ENCODE measurements around the gene OTULINL.

Gene OTULINL

GRCh38 chr5:14594378-14595074 lies 12.9 kb downstream of the OTULINL start:
- Histone ChIP-seq H4K8ac (ENCODE audit: low read depth, low read length) (no peak overlapping the region), H3K79me1 (ENCODE audit: low read length) (peaks cover 2% of the 10 kb centered on the region), H4K91ac (ENCODE audit: low read depth, low read length) (peak overlapping the region; percentile 50), H3K36me3 (ENCODE audit: control insufficient read depth in 1 of 2, insufficient read depth in 2 of 2, low read length in 2 of 2) (no peaks in the 10 kb centered on the region), H2BK120ac (ENCODE audit: insufficient read depth, low read length, poor library complexity) (no peak overlapping the region), H3K27me3 (ENCODE audit: insufficient read depth, low read length) (no peaks in the 10 kb centered on the region), H3K23ac (ENCODE audit: low read length) (no peak overlapping the region), H2BK5ac (ENCODE audit: low read depth, low read length, poor library complexity) (no peak overlapping the region), H3K4me2 (ENCODE audit: low read length) (no peak overlapping the region), H3K79me2 (ENCODE audit: control insufficient read depth, insufficient read depth, low read length, poor library complexity) (no peaks in the 10 kb centered on the region), H2AFZ (ENCODE audit: insufficient read depth, low read length, poor library complexity) (no peak overlapping the region), H3K27ac (ENCODE audit: low read depth, low read length) (no peak overlapping the region), H3K9me3 (ENCODE audit: insufficient read depth, low read depth, low read length) (no peaks in the 10 kb centered on the region), H3K4me3 (ENCODE audit: low read depth, low read length) (no peak overlapping the region), H2AK5ac (ENCODE audit: low read length) (peak overlapping the region; percentile 59), H4K12ac (ENCODE audit: low read depth, low read length) (no peak overlapping the region), H3K4ac (ENCODE audit: low read depth, low read length) (no peak overlapping the region), H3K4me1 (ENCODE audit: control insufficient read depth in 1 of 2, insufficient read depth in 2 of 2, low read length in 2 of 2) (peaks cover 8 to 10% of the 10 kb centered on the region in 2 experiments), H3K14ac (ENCODE audit: low read length) (no peak overlapping the region), H3K18ac (ENCODE audit: low read length) (peak overlapping the region; percentile 28), H2BK12ac (ENCODE audit: low read length) (peak overlapping the region; percentile 42), H3K9ac (ENCODE audit: low read length) (no peak overlapping the region)
- no CpG with 5 or more reads among the region's 4 CpGs for WGBS (ENCODE audit: extremely low coverage, insufficient coverage, insufficient read length)
- no peak for DNase-seq

DNA sequence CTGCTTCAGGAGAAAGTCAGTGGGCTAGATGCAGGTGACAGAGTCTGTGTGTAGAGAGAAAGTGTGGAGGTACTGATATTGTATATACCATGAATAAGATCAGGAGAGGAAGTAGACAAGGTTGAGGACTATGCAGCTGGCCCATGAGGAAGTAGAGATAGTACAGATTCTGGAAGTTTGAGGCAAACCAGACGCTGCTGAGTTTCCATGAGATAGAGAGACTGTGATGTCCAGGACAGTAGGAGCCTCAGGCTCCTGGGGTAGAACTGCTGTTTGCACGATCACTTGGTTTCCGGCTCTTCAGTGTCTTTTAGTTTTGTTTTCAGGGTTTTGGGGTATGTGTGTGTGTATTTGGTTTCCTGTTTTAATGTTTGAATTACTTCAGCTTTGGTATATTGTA lies 13.6 kb downstream of the OTULINL start:
- no peak overlapping the region for H3K4me3 ChIP-seq (ENCODE audit: low read depth, low read length)
- no peak overlapping the region for H3K4me2 ChIP-seq (ENCODE audit: low read length)
- no peak overlapping the region for H2AFZ ChIP-seq (ENCODE audit: insufficient read depth, low read length, poor library complexity)
- no peak overlapping the region for H4K12ac ChIP-seq (ENCODE audit: low read depth, low read length)
- no peak overlapping the region for H2BK5ac ChIP-seq (ENCODE audit: low read depth, low read length, poor library complexity)
- peak in 1 of 2 donors; percentile 16 for DNase-seq
- H2BK120ac ChIP-seq (ENCODE audit: insufficient read depth, low read length, poor library complexity) = no peak overlapping the region
- H3K9me3 ChIP-seq (ENCODE audit: insufficient read depth, low read depth, low read length) = no peaks in the 10 kb centered on the region
- H3K36me3 ChIP-seq (ENCODE audit: control insufficient read depth in 1 of 2, insufficient read depth in 2 of 2, low read length in 2 of 2) = no peaks in the 10 kb centered on the region
- peaks cover 2% of the 10 kb centered on the region for H3K79me1 ChIP-seq (ENCODE audit: low read length)
- H3K79me2 ChIP-seq (ENCODE audit: control insufficient read depth, insufficient read depth, low read length, poor library complexity) = no peaks in the 10 kb centered on the region
- H4K91ac ChIP-seq (ENCODE audit: low read depth, low read length) = no peak overlapping the region
- H2BK12ac ChIP-seq (ENCODE audit: low read length) = no peak overlapping the region
- no peak overlapping the region for H3K9ac ChIP-seq (ENCODE audit: low read length)
- no peaks in the 10 kb centered on the region for H3K27me3 ChIP-seq (ENCODE audit: insufficient read depth, low read length)
- no CpG with 5 or more reads among the region's 3 CpGs for WGBS (ENCODE audit: extremely low coverage, insufficient coverage, insufficient read length)
- no peak overlapping the region for H3K23ac ChIP-seq (ENCODE audit: low read length)
- H3K14ac ChIP-seq (ENCODE audit: low read length) = no peak overlapping the region
- no peak overlapping the region for H4K8ac ChIP-seq (ENCODE audit: low read depth, low read length)
- no peak overlapping the region for H3K27ac ChIP-seq (ENCODE audit: low read depth, low read length)
- no peak overlapping the region for H3K4ac ChIP-seq (ENCODE audit: low read depth, low read length)
- peaks cover 8 to 10% of the 10 kb centered on the region in 2 experiments for H3K4me1 ChIP-seq (ENCODE audit: control insufficient read depth in 1 of 2, insufficient read depth in 2 of 2, low read length in 2 of 2)
- no peak overlapping the region for H2AK5ac ChIP-seq (ENCODE audit: low read length)
- no peak overlapping the region for H3K18ac ChIP-seq (ENCODE audit: low read length)

GRCh38 chr5:14595891-14596290 lies 14.3 kb downstream of the OTULINL start:
- H4K12ac ChIP-seq (ENCODE audit: low read depth, low read length) = no peak overlapping the region
- no peak overlapping the region for H3K4me2 ChIP-seq (ENCODE audit: low read length)
- peaks cover 2% of the 10 kb centered on the region for H3K79me1 ChIP-seq (ENCODE audit: low read length)
- H2BK120ac ChIP-seq (ENCODE audit: insufficient read depth, low read length, poor library complexity) = no peak overlapping the region
- H4K8ac ChIP-seq (ENCODE audit: low read depth, low read length) = no peak overlapping the region
- H3K4me1 ChIP-seq (ENCODE audit: control insufficient read depth in 1 of 2, insufficient read depth in 2 of 2, low read length in 2 of 2) = peaks cover 8 to 10% of the 10 kb centered on the region in 2 experiments
- H3K27ac ChIP-seq (ENCODE audit: low read depth, low read length) = no peak overlapping the region
- DNase-seq = peak in 1 of 2 donors; percentile 26
- no peaks in the 10 kb centered on the region for H3K36me3 ChIP-seq (ENCODE audit: control insufficient read depth in 1 of 2, insufficient read depth in 2 of 2, low read length in 2 of 2)
- H3K18ac ChIP-seq (ENCODE audit: low read length) = no peak overlapping the region
- H3K4me3 ChIP-seq (ENCODE audit: low read depth, low read length) = no peak overlapping the region
- no peak overlapping the region for H2BK12ac ChIP-seq (ENCODE audit: low read length)
- H3K23ac ChIP-seq (ENCODE audit: low read length) = no peak overlapping the region
- no CpG with 5 or more reads among the region's 1 CpG for WGBS (ENCODE audit: extremely low coverage, insufficient coverage, insufficient read length)
- H2AK5ac ChIP-seq (ENCODE audit: low read length) = no peak overlapping the region
- H3K27me3 ChIP-seq (ENCODE audit: insufficient read depth, low read length) = no peaks in the 10 kb centered on the region
- no peak overlapping the region for H3K9ac ChIP-seq (ENCODE audit: low read length)
- no peaks in the 10 kb centered on the region for H3K79me2 ChIP-seq (ENCODE audit: control insufficient read depth, insufficient read depth, low read length, poor library complexity)
- H3K9me3 ChIP-seq (ENCODE audit: insufficient read depth, low read depth, low read length) = no peaks in the 10 kb centered on the region
- no peak overlapping the region for H4K91ac ChIP-seq (ENCODE audit: low read depth, low read length)
- no peak overlapping the region for H2AFZ ChIP-seq (ENCODE audit: insufficient read depth, low read length, poor library complexity)
- no peak overlapping the region for H3K14ac ChIP-seq (ENCODE audit: low read length)
- H3K4ac ChIP-seq (ENCODE audit: low read depth, low read length) = no peak overlapping the region
- no peak overlapping the region for H2BK5ac ChIP-seq (ENCODE audit: low read depth, low read length, poor library complexity)

GRCh38 chr5:14597080-14597479 lies 15.5 kb downstream of the OTULINL start:
- Histone ChIP-seq H3K4me1 (ENCODE audit: control insufficient read depth in 1 of 2, insufficient read depth in 2 of 2, low read length in 2 of 2) (peaks cover 3 to 10% of the 10 kb centered on the region in 2 experiments), H4K8ac (ENCODE audit: low read depth, low read length) (no peak overlapping the region), H3K27ac (ENCODE audit: low read depth, low read length) (no peak overlapping the region), H3K14ac (ENCODE audit: low read length) (no peak overlapping the region), H2AK5ac (ENCODE audit: low read length) (no peak overlapping the region), H2BK5ac (ENCODE audit: low read depth, low read length, poor library complexity) (no peak overlapping the region), H3K79me1 (ENCODE audit: low read length) (peaks cover 2% of the 10 kb centered on the region), H2BK12ac (ENCODE audit: low read length) (no peak overlapping the region), H3K4me2 (ENCODE audit: low read length) (no peak overlapping the region), H3K79me2 (ENCODE audit: control insufficient read depth, insufficient read depth, low read length, poor library complexity) (no peaks in the 10 kb centered on the region), H3K36me3 (ENCODE audit: control insufficient read depth in 1 of 2, insufficient read depth in 2 of 2, low read length in 2 of 2) (no peaks in the 10 kb centered on the region), H3K23ac (ENCODE audit: low read length) (no peak overlapping the region), H3K9ac (ENCODE audit: low read length) (no peak overlapping the region), H3K4ac (ENCODE audit: low read depth, low read length) (no peak overlapping the region), H2AFZ (ENCODE audit: insufficient read depth, low read length, poor library complexity) (no peak overlapping the region), H4K91ac (ENCODE audit: low read depth, low read length) (no peak overlapping the region), H3K4me3 (ENCODE audit: low read depth, low read length) (no peak overlapping the region), H4K12ac (ENCODE audit: low read depth, low read length) (no peak overlapping the region), H3K27me3 (ENCODE audit: insufficient read depth, low read length) (no peaks in the 10 kb centered on the region), H2BK120ac (ENCODE audit: insufficient read depth, low read length, poor library complexity) (no peak overlapping the region), H3K18ac (ENCODE audit: low read length) (no peak overlapping the region), H3K9me3 (ENCODE audit: insufficient read depth, low read depth, low read length) (no peaks in the 10 kb centered on the region)
- DNase-seq = no peak
- no CpG with 5 or more reads among the region's 1 CpG for WGBS (ENCODE audit: extremely low coverage, insufficient coverage, insufficient read length)

Measured in trophoblast cell (in vitro differentiated cells and primary cell).